ENCODE results near the gene ADGRL3. TPM values are rescaled to one million over a fixed set of nuclear protein-coding genes. Genes with fewer than 3 reads are reported as not detected.

Gene ADGRL3
- total RNA-seq, 4 donors from 2014 or later: 2.2 to 10.0 (median 4.6) TPM

DNA sequence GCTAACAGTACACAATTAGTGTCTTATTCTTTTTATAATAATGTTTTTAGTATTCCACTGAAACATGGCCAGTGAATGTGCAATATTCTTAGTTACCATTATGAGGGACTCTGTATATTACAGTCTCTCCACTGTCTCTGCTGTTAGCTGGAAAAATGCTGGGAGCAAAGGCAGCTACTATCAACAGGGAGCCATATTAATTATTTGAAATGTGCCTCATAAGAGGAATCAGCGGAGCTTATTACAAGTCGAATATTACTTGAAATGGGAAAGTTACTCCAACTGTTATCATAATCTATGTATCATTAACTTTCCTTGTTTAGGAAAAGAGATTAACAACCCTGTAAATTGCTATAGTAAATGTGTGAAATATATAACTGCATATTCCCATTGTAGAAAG is 612.0 kb downstream of the ADGRL3 start:
- H3K27ac ChIP-seq: no peak overlapping the region
- H3K4me1 ChIP-seq: no peaks in the 10 kb centered on the region
- no peaks in the 10 kb centered on the region for H3K9me3 ChIP-seq
- DNase-seq: no peak
- H3K27me3 ChIP-seq: no peaks in the 10 kb centered on the region
- in situ Hi-C loops (cut with MboI; ENCODE audit: low pct_ligation_motif_present in 1 of 4, low pct_unique_long_range_greater_than_20kb in 1 of 4, low sequenced_read_pairs in 3 of 4): no loop called here
- TF ChIP-seq EP300 (IDR thresholded peaks at IDR 0.05; ENCODE audit: low read depth): no peak
- TF ChIP-seq, protein P1, sequence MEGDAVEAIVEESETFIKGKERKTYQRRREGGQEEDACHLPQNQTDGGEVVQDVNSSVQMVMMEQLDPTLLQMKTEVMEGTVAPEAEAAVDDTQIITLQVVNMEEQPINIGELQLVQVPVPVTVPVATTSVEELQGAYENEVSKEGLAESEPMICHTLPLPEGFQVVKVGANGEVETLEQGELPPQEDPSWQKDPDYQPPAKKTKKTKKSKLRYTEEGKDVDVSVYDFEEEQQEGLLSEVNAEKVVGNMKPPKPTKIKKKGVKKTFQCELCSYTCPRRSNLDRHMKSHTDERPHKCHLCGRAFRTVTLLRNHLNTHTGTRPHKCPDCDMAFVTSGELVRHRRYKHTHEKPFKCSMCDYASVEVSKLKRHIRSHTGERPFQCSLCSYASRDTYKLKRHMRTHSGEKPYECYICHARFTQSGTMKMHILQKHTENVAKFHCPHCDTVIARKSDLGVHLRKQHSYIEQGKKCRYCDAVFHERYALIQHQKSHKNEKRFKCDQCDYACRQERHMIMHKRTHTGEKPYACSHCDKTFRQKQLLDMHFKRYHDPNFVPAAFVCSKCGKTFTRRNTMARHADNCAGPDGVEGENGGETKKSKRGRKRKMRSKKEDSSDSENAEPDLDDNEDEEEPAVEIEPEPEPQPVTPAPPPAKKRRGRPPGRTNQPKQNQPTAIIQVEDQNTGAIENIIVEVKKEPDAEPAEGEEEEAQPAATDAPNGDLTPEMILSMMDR (IDR thresholded peaks at IDR 0.05): no peak
- no peak for TF ChIP-seq POLR2AphosphoS5 (IDR thresholded peaks at IDR 0.05)
- TF ChIP-seq POLR2A (IDR thresholded peaks at IDR 0.05): no peak
- no peak overlapping the region for H3K4me3 ChIP-seq
- intact Hi-C loops (cut with DNase I; ENCODE audit: low total_unique reads): no loop called here
- no peaks in the 10 kb centered on the region for H3K36me3 ChIP-seq
- 61 to 100% methylated on average over 2 of the region's 2 CpGs for WGBS, 2 donors (ENCODE audit: low coverage in 1 of 2)

DNA sequence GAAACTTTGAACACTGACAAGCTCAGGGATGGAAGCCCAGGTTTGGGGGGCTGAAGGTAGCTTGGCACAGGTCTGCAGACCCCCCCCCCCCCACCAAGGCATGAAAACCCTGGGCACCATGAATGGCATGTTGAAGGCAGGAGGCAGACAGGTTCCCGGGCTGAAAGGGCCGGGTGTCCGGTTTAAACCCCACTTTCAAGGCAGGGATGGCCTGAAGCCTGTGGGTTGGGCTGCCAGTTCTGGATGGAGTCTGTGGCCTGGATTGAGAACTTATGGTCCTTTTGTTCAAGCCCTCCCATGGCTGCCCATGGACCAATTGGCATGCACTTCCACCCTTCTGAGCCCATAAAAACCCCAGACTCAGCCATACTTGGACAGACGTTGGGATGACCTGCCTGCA is 616.9 kb downstream of the ADGRL3 start:
- no peaks in the 10 kb centered on the region for H3K9me3 ChIP-seq
- intact Hi-C loops (cut with DNase I; ENCODE audit: low total_unique reads) (no loop called here), in situ Hi-C loops (cut with MboI; ENCODE audit: low pct_ligation_motif_present in 1 of 4, low pct_unique_long_range_greater_than_20kb in 1 of 4, low sequenced_read_pairs in 3 of 4) (no loop called here)
- no peak for DNase-seq
- H3K4me3 ChIP-seq: no peak overlapping the region
- no peaks in the 10 kb centered on the region for H3K36me3 ChIP-seq
- no peaks in the 10 kb centered on the region for H3K4me1 ChIP-seq
- no peaks in the 10 kb centered on the region for H3K27me3 ChIP-seq
- no peak overlapping the region for H3K27ac ChIP-seq
- no peak for TF ChIP-seq EP300 (IDR thresholded peaks at IDR 0.05; ENCODE audit: low read depth)
- no peak for TF ChIP-seq POLR2A (IDR thresholded peaks at IDR 0.05)
- TF ChIP-seq POLR2AphosphoS5 (IDR thresholded peaks at IDR 0.05): no peak
- WGBS, 2 donors (ENCODE audit: low coverage in 1 of 2): 85% methylated on average over 4 of the region's 4 CpGs; no CpG with 5 or more reads in 1 of the 2 donors

DNA sequence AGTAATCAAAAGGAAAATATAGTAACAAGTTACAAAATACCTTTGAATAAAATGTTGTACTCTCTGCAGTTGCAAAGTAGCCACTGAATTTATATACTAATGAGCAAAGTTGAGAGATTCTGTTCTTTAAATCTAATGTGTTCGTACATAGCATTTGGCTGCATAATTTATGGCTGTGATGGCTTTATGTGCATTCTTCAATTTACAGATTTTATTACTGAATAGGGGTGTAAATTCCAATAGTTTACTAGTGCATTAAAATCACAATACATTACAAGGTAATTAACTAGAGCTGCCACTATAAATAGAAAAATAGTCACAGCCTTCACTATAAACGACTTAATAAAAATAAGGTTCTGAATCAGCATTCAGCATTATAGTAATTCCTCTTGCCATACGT is 620.0 kb downstream of the ADGRL3 start:
- H3K27ac ChIP-seq: no peak overlapping the region
- no peaks in the 10 kb centered on the region for H3K4me1 ChIP-seq
- 49 to 53% methylated on average over 3 of the region's 3 CpGs for WGBS, 2 donors (ENCODE audit: low coverage in 1 of 2)
- intact Hi-C loops (cut with DNase I; ENCODE audit: low total_unique reads) (no loop called here), in situ Hi-C loops (cut with MboI; ENCODE audit: low pct_ligation_motif_present in 1 of 4, low pct_unique_long_range_greater_than_20kb in 1 of 4, low sequenced_read_pairs in 3 of 4) (no loop called here)
- H3K27me3 ChIP-seq: no peaks in the 10 kb centered on the region
- TF ChIP-seq POLR2AphosphoS5 (IDR thresholded peaks at IDR 0.05) (no peak), POLR2A (IDR thresholded peaks at IDR 0.05) (no peak), EP300 (IDR thresholded peaks at IDR 0.05; ENCODE audit: low read depth) (no peak)
- TF ChIP-seq, protein P1 (IDR thresholded peaks at IDR 0.05): no peak
- no peaks in the 10 kb centered on the region for H3K36me3 ChIP-seq
- H3K4me3 ChIP-seq: no peak overlapping the region
- no peaks in the 10 kb centered on the region for H3K9me3 ChIP-seq
- DNase-seq: no peak

DNA sequence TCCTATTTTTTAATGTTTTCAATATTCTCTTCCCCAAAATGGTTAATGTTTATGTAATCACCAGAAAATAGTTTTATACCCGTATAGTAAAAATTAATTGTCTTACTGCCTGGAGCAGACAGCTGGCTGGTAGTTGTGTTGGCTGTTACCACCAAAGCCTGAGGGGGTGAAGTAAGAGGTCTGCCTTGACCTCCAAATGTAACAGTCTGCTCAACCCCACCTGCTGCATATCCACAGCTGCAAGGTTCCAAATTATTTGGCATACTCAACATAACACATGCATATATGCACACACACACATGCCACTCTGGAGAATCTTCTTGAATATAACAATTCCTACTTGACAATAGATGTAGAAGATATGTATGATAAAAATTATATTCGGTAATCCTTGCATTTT is 624.3 kb downstream of the ADGRL3 start:
- H3K27me3 ChIP-seq: no peaks in the 10 kb centered on the region
- DNase-seq: no peak
- no peaks in the 10 kb centered on the region for H3K9me3 ChIP-seq
- H3K4me1 ChIP-seq: no peaks in the 10 kb centered on the region
- 61 to 63% methylated on average over 2 of the region's 2 CpGs for WGBS, 2 donors (ENCODE audit: low coverage in 1 of 2)
- H3K36me3 ChIP-seq: no peaks in the 10 kb centered on the region
- no peak for TF ChIP-seq POLR2AphosphoS5 (IDR thresholded peaks at IDR 0.05)
- TF ChIP-seq, protein P1 (IDR thresholded peaks at IDR 0.05): no peak
- TF ChIP-seq EP300 (IDR thresholded peaks at IDR 0.05; ENCODE audit: low read depth): no peak
- no peak for TF ChIP-seq POLR2A (IDR thresholded peaks at IDR 0.05)
- in situ Hi-C loops (cut with MboI; ENCODE audit: low pct_ligation_motif_present in 1 of 4, low pct_unique_long_range_greater_than_20kb in 1 of 4, low sequenced_read_pairs in 3 of 4): no loop called here
- H3K27ac ChIP-seq: no peak overlapping the region
- intact Hi-C loops (cut with DNase I; ENCODE audit: low total_unique reads): no loop called here
- H3K4me3 ChIP-seq: no peak overlapping the region

DNA sequence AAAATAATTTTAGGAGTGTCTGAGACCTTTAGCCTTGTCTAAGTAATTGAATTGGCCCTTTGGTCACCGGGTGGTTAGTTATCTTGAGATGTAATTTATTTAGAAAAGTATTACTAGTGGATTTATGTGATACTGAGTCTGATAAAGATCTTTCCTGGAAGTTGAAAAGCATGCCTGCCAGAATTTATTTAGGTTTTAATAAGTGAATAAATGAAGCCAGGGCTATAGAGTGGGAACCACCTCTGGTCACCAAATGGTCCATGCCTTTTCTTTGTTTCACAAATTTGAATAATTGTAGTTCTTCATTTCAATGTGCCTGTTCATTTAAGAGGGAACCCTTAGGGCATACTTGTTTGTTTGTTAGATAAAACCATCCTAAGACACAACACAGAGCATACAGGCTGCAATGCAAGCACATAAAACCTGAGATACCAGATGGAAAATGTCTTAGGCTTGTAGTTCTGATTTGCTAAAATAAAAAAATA is 627.8 kb downstream of the ADGRL3 start:
- Histone ChIP-seq H3K4me1 (no peaks in the 10 kb centered on the region), H3K4me3 (no peak overlapping the region), H3K9me3 (no peaks in the 10 kb centered on the region), H3K27ac (no peak overlapping the region), H3K36me3 (no peaks in the 10 kb centered on the region), H3K27me3 (no peaks in the 10 kb centered on the region)
- no peak for DNase-seq
- no peak for TF ChIP-seq POLR2AphosphoS5 (IDR thresholded peaks at IDR 0.05)
- TF ChIP-seq POLR2A (IDR thresholded peaks at IDR 0.05): no peak
- no peak for TF ChIP-seq EP300 (IDR thresholded peaks at IDR 0.05; ENCODE audit: low read depth)
- TF ChIP-seq, protein P1 (IDR thresholded peaks at IDR 0.05): no peak
- intact Hi-C loops (cut with DNase I; ENCODE audit: low total_unique reads) (no loop called here), in situ Hi-C loops (cut with MboI; ENCODE audit: low pct_ligation_motif_present in 1 of 4, low pct_unique_long_range_greater_than_20kb in 1 of 4, low sequenced_read_pairs in 3 of 4) (no loop called here)
- 0 to 6% methylated on average over 1 of the region's 1 CpG for WGBS, 2 donors (ENCODE audit: low coverage in 1 of 2)

Data from transverse colon (tissue), 4 donors.